HG03108 (cell line): ENCODE data around the gene OCSTAMP.
A peak's percentile ranks its signal among the peaks of the same experiment; 100 is the strongest.

Source experiments
- ATAC-seq: cut with Tn5 transposase; IDR thresholded peaks from one replicate; pipeline ENCODE4 v1.9.1; 2021; ENCODE audit warnings: moderate library complexity; ENCODE audit not compliant: unreplicated experiment

OCSTAMP gene

GRCh38 chr20:46554828-46555227 lies 4.4 kb upstream of the OCSTAMP start:
- ATAC-seq: no peak

- no peak for ATAC-seq
Observed at GRCh38 chr20:46553926-46554325, 3.5 kb upstream of the OCSTAMP start.

GRCh38 chr20:46552460-46553420 lies 2.3 kb upstream of the OCSTAMP start:
- peak; percentile 68 for ATAC-seq

DNA sequence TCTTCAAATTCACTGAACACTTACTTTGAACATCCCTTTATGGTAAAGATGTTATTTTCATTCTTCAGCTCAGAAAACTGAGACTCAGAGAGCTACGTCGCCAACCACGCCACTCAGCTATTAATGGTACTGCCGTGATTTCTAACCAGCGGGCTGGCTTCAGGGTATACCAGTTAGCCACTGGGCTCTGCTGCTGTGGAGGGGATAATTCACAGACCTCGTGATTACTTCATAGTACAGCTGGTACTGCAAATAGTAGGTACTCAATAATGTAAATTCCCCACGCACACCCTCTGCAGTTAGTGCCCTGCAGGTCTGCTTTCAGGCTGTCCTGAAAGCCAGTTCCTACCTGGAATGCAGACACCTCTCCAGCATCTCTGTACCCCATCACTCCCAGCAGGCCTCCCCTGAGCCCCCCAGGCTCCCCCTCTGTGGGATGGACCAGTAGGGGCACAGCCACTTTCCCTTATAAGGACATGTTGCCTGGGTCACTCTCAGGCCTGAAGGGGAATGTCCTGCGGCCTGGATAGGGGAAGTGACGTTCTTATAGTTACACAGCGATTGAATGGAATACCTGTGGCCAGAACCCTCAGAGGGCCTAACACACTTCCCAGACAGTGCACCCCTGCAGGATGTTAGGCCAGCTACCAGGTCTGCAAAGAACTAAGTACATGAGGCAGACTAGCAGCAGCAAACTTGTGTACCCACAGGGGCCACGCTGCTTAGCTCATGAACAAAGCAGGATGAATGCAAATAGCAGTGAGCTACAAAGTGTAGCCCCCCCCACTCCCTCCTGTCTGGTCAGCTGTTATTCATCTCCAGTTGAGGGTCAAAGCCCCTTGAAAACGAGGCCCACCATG lies 1.3 kb upstream of the OCSTAMP start:
- no peak for ATAC-seq

DNA sequence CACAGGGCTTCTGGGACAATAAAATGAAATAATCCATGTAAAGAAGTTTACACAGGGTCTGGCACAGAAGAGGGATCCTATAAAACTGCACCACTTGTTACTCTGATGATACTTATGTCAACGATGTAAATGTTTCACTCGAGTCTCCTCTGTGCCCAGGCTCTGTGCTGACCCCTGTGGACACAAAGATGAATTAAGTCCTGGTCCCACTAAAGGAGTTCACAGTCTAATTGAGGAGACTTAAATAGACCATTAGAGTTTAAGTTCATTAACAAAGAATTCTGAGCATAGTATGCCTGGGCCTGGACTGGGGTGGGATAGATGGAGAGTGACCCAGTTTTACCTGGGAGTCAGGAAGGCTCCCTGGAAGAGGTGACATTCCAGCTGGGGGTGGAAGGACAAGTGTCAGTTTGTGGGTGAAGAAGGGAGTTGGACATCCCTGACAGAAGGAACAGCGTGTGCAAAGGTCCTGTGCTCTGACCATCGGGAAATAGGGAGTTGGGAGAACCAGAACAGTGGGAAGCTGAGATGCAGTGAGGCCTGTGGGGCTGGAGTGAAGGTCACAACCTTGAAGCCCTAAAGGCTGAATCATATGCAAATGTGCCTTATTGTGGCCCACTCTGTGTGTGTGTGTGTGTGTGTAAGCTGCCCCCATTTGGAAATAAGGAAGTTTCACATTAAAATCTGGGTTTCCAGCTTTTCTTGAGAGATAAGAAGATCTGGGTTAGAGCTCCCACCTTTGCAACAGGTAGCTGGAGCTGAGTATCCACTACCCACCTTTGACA lies 1.1 kb downstream of the OCSTAMP start:
- no peak for ATAC-seq

GRCh38 chr20:46548688-46549087 lies 1.8 kb downstream of the OCSTAMP start:
- no peak for ATAC-seq

DNA sequence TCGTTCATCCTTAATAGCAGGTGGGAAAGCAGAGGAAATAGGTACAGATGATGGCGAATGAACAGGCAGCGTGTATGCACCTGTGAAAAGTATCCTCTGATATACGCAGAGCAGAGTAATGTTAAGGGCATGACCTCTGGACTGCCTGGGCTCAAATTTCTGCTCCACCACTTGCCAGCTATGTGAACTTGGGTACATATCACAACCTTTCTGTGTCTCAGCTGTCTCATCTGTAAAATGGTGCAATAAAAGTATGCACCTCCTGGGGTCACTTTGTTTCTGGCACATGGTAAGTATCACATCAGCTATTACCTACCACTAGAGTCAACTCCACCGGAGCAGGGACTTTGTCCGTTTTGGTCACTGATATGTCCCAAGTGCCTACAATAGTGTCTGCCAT lies 2.5 kb downstream of the OCSTAMP start:
- no peak for ATAC-seq

DNA sequence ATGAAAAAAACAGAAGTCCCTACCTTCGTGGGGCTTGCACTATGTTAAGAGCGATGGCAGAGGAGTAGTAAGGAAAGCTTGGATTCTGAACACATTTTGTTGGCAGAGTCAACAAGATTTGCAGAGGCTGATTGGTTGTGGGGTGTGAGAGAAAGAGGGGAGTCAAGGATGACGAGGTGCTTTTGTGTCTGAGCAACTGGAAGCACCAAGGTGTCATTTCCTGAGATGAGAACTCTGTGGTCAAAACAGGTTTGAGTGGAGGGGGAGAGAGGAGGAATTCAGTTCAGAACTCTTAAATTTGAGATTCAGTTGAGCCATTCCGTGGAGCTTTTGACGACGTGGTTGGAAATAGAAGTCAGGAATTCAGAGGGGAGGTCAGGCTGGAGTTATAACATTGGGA lies 3.5 kb downstream of the OCSTAMP start:
- no peak for ATAC-seq

GRCh38 chr20:46546298-46546697 lies 4.2 kb downstream of the OCSTAMP start:
- no peak for ATAC-seq

- no peak for ATAC-seq
Observed at GRCh38 chr20:46545827-46546138, 4.7 kb downstream of the OCSTAMP start.

DNA sequence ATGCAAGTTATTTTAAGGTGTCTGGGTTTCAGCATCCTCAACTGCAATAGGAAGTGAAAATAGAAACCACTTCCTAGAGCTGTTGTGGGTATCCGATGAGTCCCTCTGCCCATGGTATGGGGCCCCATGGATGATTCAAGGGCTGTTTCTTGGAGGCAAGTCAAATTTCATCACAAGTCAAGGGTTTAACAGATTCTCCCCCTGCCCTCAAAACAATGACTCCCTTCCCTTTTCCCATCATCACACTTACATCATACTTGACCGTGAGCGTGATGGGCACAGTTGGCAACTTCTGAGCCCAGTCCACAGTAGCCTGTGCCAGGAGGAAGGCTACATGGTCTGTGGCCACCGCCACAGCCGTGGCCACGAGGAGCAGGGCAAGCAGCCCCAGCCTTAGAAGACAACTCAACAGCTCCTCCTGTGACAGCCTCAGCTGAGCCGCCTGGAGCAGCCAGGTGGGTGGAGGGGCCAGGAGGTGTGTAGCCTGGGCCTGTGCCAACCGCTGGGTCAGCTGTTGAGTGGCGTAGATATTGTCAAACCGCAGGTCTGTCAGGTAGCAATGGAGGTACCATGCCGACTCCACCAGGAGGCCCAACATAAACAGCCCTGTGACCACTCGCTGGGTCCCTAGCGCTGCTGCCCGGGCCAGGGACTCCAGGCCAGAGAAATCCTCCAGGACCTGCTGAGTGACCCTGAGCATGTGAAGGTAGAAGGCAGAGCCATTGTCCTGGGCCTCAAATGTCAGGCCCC lies 5.2 kb downstream of the OCSTAMP start:
- no peak for ATAC-seq

GRCh38 chr20:46544576-46544975 lies 5.9 kb downstream of the OCSTAMP start:
- ATAC-seq: no peak

DNA sequence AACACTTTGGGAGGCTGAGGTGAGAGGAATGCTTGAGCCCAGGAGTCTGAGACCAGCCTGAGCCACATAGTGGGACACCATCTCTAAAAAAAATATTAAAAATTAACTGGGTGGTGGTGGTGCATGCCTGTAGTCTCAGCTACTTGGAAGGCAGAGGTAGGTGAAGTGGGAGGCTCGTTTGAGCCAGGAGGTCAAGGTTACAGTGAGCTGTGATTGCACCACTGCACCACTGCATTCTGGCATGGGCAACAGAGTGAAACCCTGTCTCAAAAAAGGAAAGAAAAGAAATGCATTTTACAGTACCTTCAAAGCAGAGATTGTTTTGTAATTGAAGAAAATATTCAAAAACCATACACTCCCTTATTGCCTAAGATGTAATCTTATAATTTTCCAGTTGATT lies 6.5 kb downstream of the OCSTAMP start:
- ATAC-seq: no peak

- no peak for ATAC-seq
Observed at GRCh38 chr20:46543033-46543432, 7.4 kb downstream of the OCSTAMP start.

- no peak for ATAC-seq
Observed at GRCh38 chr20:46541229-46541935, 9.1 kb downstream of the OCSTAMP start.

GRCh38 chr20:46539113-46539512 lies 11.3 kb downstream of the OCSTAMP start:
- no peak for ATAC-seq

- no peak for ATAC-seq
Observed at GRCh38 chr20:46530640-46531039, 19.8 kb downstream of the OCSTAMP start.

GRCh38 chr20:46523696-46524328 lies 26.6 kb downstream of the OCSTAMP start:
- ATAC-seq: no peak

DNA sequence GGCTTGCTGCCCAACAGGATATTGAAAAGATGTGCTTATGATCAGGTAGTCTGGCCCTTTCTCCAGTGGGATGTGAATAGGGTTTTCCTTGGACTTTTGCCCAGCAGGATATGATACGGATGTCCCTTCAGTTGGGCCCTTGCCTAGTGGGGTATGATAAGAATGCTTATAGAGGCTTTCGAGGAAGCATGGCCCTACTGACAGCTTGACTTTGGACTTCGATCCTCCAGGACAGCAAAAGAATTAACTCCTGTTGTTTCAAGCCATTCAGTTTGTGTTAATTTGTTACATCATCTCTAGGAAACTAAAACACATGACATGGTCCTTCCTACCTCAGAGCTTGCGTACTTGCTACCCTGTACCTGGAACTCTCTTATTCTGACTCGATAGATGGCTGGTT lies 27.3 kb downstream of the OCSTAMP start:
- no peak for ATAC-seq
